ENCODE results near the gene NTRK3.
"Not testable (repeated sequence)": the region's sequence is repeated elsewhere in the genome, so short reads cannot be mapped to it uniquely, and the experiment has no call there.

NTRK3 gene

GRCh38 chr15:87874896-87875711, 381.4 kb downstream of the NTRK3 start:
- DNase-seq (ENCODE audit: low spot score) = no peak

GRCh38 chr15:87873516-87873915, 383.0 kb downstream of the NTRK3 start:
- DNase-seq (ENCODE audit: low spot score) = no peak

- DNase-seq (ENCODE audit: low spot score) = no peak
These were observed 384.7 kb downstream of the NTRK3 start for GRCh38 chr15:87871731-87872320.

- no peak for DNase-seq (ENCODE audit: low spot score)
These were observed 385.3 kb downstream of the NTRK3 start for GRCh38 chr15:87871258-87871681.

GRCh38 chr15:87866961-87867360, 389.6 kb downstream of the NTRK3 start:
- no peak for DNase-seq (ENCODE audit: low spot score)

GRCh38 chr15:87863152-87863551, 393.4 kb downstream of the NTRK3 start:
- DNase-seq (ENCODE audit: low spot score) = no peak

GRCh38 chr15:87860743-87861142, 395.8 kb downstream of the NTRK3 start:
- no peak for DNase-seq (ENCODE audit: low spot score)

- DNase-seq (ENCODE audit: low spot score) = no peak
These were observed 397.9 kb downstream of the NTRK3 start for GRCh38 chr15:87858651-87859050.

GRCh38 chr15:87851497-87851896, 405.0 kb downstream of the NTRK3 start:
- no peak for DNase-seq (ENCODE audit: low spot score)

- DNase-seq (ENCODE audit: low spot score) = no peak
These were observed 405.6 kb downstream of the NTRK3 start for GRCh38 chr15:87850916-87851315.

GRCh38 chr15:87849181-87849580, 407.4 kb downstream of the NTRK3 start:
- no peak for DNase-seq (ENCODE audit: low spot score)

GRCh38 chr15:87848012-87848411, 408.5 kb downstream of the NTRK3 start:
- DNase-seq (ENCODE audit: low spot score) = no peak

- no peak for DNase-seq (ENCODE audit: low spot score)
These were observed 409.8 kb downstream of the NTRK3 start for GRCh38 chr15:87846746-87847145.

GRCh38 chr15:87843312-87843711, 413.2 kb downstream of the NTRK3 start:
- DNase-seq (ENCODE audit: low spot score) = no peak

GRCh38 chr15:87841426-87841998, 415.0 kb downstream of the NTRK3 start:
- DNase-seq (ENCODE audit: low spot score) = no peak

GRCh38 chr15:87835830-87836229, 420.7 kb downstream of the NTRK3 start:
- DNase-seq (ENCODE audit: low spot score) = not testable (repeated sequence)

- not testable (repeated sequence) for DNase-seq (ENCODE audit: low spot score)
These were observed 423.2 kb downstream of the NTRK3 start for GRCh38 chr15:87833333-87833732.

- DNase-seq (ENCODE audit: low spot score) = no peak
These were observed 427.0 kb downstream of the NTRK3 start for GRCh38 chr15:87829332-87830050.

- DNase-seq (ENCODE audit: low spot score) = no peak
These were observed 427.9 kb downstream of the NTRK3 start for GRCh38 chr15:87828608-87829007.

- no peak for DNase-seq (ENCODE audit: low spot score)
These were observed 429.4 kb downstream of the NTRK3 start for GRCh38 chr15:87827131-87827530.

- DNase-seq (ENCODE audit: low spot score) = no peak
These were observed 430.3 kb downstream of the NTRK3 start for GRCh38 chr15:87826119-87826747.

- no peak for DNase-seq (ENCODE audit: low spot score)
These were observed 437.8 kb downstream of the NTRK3 start for GRCh38 chr15:87818756-87819155.
